Measurements from ENCODE around the gene OBSCN. TPM values are rescaled to one million over a fixed set of nuclear protein-coding genes. Genes with fewer than 3 reads are reported as not detected.

Gene OBSCN
- total and polyA plus RNA-seq, 10 of the 15 experiments (the other 5 are each of a cell fraction or from before 2014, with no cell fraction given): 0.01 to 0.36 (median 0.08) TPM; not detected in 2

GRCh38 chr1:228402641-228403025 is 194.8 kb downstream of the OBSCN start:
- no TSS peak for BruUV-seq (replicated peaks)
- ChIA-PET RAD21 (ENCODE audit: unreplicated experiment) (no interaction called here), SMC1A (ENCODE audit: uncharacterized antibody, unreplicated experiment) (interaction anchor here (1.3 kb wide), 1 partner anchor 9 kb away, joined by 4 read pairs; no protein-coding TSS in a partner anchor), CTCF (interaction anchor here (1.5 kb wide), 1 partner anchor 272 kb away, joined by 4 read pairs; no protein-coding TSS in a partner anchor), POLR2A (no interaction called here)
- Histone ChIP-seq H4K20me1 (ENCODE audit: control insufficient read depth, insufficient read depth) (no peaks in the 10 kb centered on the region), H3K4me3 (no peak overlapping the region), H3K79me2 (ENCODE audit: control insufficient read depth, insufficient read depth, low read length) (peaks cover 48% of the 10 kb centered on the region), H3K9ac (ENCODE audit: control insufficient read depth, insufficient read depth, low read length) (no peak overlapping the region), H3K9me3 (replicated peaks; ENCODE audit: control insufficient read depth, insufficient read depth, low read length) (no peaks in the 10 kb centered on the region), H3K4me2 (ENCODE audit: control insufficient read depth, insufficient read depth) (peak overlapping the region; percentile 40; the same call in 1 of the 2 replicates), H2AFZ (ENCODE audit: control insufficient read depth, low read depth, low read length) (no peak overlapping the region), H3K27ac (ENCODE audit: control insufficient read depth, insufficient read depth) (0 out of 2 replicates have a peak overlapping the region, but pooled peaks have one; percentile 2), H3K4me1 (ENCODE audit: control insufficient read depth, insufficient read depth, low read length) (peaks cover 4% of the 10 kb centered on the region; the same call in 1 of the 2 replicates), H3K36me3 (ENCODE audit: control insufficient read depth in 2 of 2, insufficient read depth in 2 of 2, low read length in 1 of 2) (peaks cover 11 to 12% of the 10 kb centered on the region in 2 experiments; a peak in 3 of 4 replicates), H3K27me3 (replicated peaks in 1 of 2; ENCODE audit: control insufficient read depth in 2 of 2, insufficient read depth in 2 of 2, low read length in 1 of 2) (no peaks in the 10 kb centered on the region)
- intact Hi-C loops (cut with micrococcal nuclease; ENCODE audit: unreplicated experiment) (no loop called here), in situ Hi-C loops (cut with MboI) (no loop called here)
- FAIRE-seq (no peak), ATAC-seq (no peak), DNase-seq (ENCODE audit: low read depth, low spot score) (no peak)
- no peak for TF ChIP-seq USF1 (IDR thresholded peaks at IDR 0.05; ENCODE audit: borderline replicate concordance, extremely low read length, insufficient read depth, low read depth, low read length)
- no peak for TF ChIP-seq WRNIP1 (IDR thresholded peaks at IDR 0.05; ENCODE audit: borderline replicate concordance, low read depth, low read length)
- TF ChIP-seq EED (IDR thresholded peaks at IDR 0.05; ENCODE audit: low read depth): no peak
- TF ChIP-seq SP1 (IDR thresholded peaks at IDR 0.05; ENCODE audit: low read depth, low read length): no peak
- no peak for TF ChIP-seq NFXL1 (IDR thresholded peaks at IDR 0.05; ENCODE audit: borderline replicate concordance)
- TF ChIP-seq MEF2A (IDR thresholded peaks at IDR 0.05; ENCODE audit: insufficient read depth, low read depth, low read length): no peak
- TF ChIP-seq NR2C1 (IDR thresholded peaks at IDR 0.05): no peak
- TF ChIP-seq BMI1 (IDR thresholded peaks at IDR 0.05; ENCODE audit: borderline replicate concordance): no peak
- TF ChIP-seq E2F4 (IDR thresholded peaks at IDR 0.05; ENCODE audit: low read depth, low read length): no peak
- TF ChIP-seq NRF1 (conservative IDR thresholded peaks at IDR 0.05; ENCODE audit: low read depth, low read length): no peak
- no peak for TF ChIP-seq BCLAF1 (IDR thresholded peaks at IDR 0.05)
- no peak for TF ChIP-seq EGR1 (IDR thresholded peaks at IDR 0.05; ENCODE audit: borderline replicate concordance in 1 of 2, low read depth in 2 of 2, low read length in 2 of 2)
- no peak for TF ChIP-seq MLLT1 (IDR thresholded peaks at IDR 0.05)
- TF ChIP-seq RBBP5 (conservative IDR thresholded peaks at IDR 0.05): no peak
- no peak for TF ChIP-seq TCF7 (IDR thresholded peaks at IDR 0.05; ENCODE audit: borderline replicate concordance)
- whole genome bisulfite sequencing (ENCODE audit: insufficient coverage, insufficient replicate concordance, low lambda C conversion rate, missing lambda C conversion rate): 86% methylated on average over 5 of the region's 5 CpGs
